NCI-H2227 treated with DMSO at 0.1 percent for 48 hours (cell line): ENCODE results near the gene LAPTM5.
"Not testable (repeated sequence)": the region's sequence is repeated elsewhere in the genome, so short reads cannot be mapped to it uniquely, and the experiment has no call there.

Source experiments
- DNase-seq: peaks from one replicate; lab custom pipeline; 2025; lab: John Stamatoyannopoulos, UW

LAPTM5 gene

GRCh38 chr1:30768830-30769718 is 11.5 kb upstream of the LAPTM5 start:
- no peak for DNase-seq

GRCh38 chr1:30768159-30768829 is 10.7 kb upstream of the LAPTM5 start:
- no peak for DNase-seq

GRCh38 chr1:30766948-30767347 is 9.4 kb upstream of the LAPTM5 start:
- not testable (repeated sequence) for DNase-seq

- no peak for DNase-seq
Observed at GRCh38 chr1:30765556-30766434, 8.2 kb upstream of the LAPTM5 start.

GRCh38 chr1:30764939-30765555 is 7.5 kb upstream of the LAPTM5 start:
- no peak for DNase-seq

GRCh38 chr1:30764396-30764795 is 6.8 kb upstream of the LAPTM5 start:
- no peak for DNase-seq

- no peak for DNase-seq
Observed at GRCh38 chr1:30763651-30764248, 6.2 kb upstream of the LAPTM5 start.

- no peak for DNase-seq
Observed at GRCh38 chr1:30762930-30763650, 5.5 kb upstream of the LAPTM5 start.

- DNase-seq: no peak
Observed at GRCh38 chr1:30762152-30762929, 4.8 kb upstream of the LAPTM5 start.

GRCh38 chr1:30761381-30762151 is 4.0 kb upstream of the LAPTM5 start:
- no peak for DNase-seq

GRCh38 chr1:30760596-30761324 is 3.2 kb upstream of the LAPTM5 start:
- DNase-seq: no peak

- no peak for DNase-seq
Observed at GRCh38 chr1:30759718-30760281, 2.2 kb upstream of the LAPTM5 start.

- no peak for DNase-seq
Observed at GRCh38 chr1:30758785-30759380, 1.3 kb upstream of the LAPTM5 start.

GRCh38 chr1:30758121-30758688 is 631 bp upstream of the LAPTM5 start:
- no peak for DNase-seq

- no peak for DNase-seq
Observed at GRCh38 chr1:30756545-30757351, 826 bp downstream of the LAPTM5 start.

GRCh38 chr1:30756206-30756544 is 1.4 kb downstream of the LAPTM5 start:
- DNase-seq: no peak

GRCh38 chr1:30755746-30756145 is 1.8 kb downstream of the LAPTM5 start:
- DNase-seq: no peak
